ENCODE measurements around the gene NOBOX.

DNA sequence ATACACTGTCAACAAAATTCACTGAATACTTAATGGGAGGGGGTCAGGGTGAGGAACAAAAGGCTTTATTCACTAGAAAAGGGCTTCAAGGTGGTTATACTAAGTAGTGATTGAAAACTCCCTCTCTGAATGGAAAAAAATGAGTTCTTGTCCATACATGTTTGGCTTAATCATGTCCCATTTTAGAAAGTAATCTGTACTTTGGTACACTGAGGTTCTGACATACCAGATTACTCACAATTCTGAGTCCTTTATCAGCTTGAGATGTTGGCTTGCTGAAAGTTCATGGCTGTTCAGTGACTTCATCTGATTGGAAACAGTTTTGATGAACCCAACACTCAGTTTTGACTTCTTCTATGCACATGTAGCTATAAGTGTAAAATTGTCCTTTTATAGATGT is 12.8 kb upstream of the NOBOX start:
- no peak for TF ChIP-seq POLR2A (IDR thresholded peaks at IDR 0.05; ENCODE audit: low read depth, low read length)
- TF ChIP-seq TAF1 (IDR thresholded peaks at IDR 0.05; ENCODE audit: borderline replicate concordance, low read depth, low read length) = no peak
